Liver (tissue), 9 donors: ENCODE data around the gene MINK1. TPM values are rescaled to one million over a fixed set of nuclear protein-coding genes. Genes with fewer than 3 reads are reported as not detected.

Experiments
- DNase-seq: peaks from one replicate; pipeline ENCODE4 v3.0.0-alpha.2; 2017; ENCODE audit warnings: low spot score
- H3K27ac ChIP-seq, 2 donors: one replicate each; pipeline ENCODE4 v1.7.0; 2013; ENCODE audit warnings: inconsistent platforms in 2 of 2, low read length in 2 of 2, control low read depth in 1 of 2, low read depth in 1 of 2, mild to moderate bottlenecking in 1 of 2
- H3K27me3 ChIP-seq, 4 donors: one replicate each; pipeline versions ENCODE4 v1.6.1 to v1.7.0; 2013; ENCODE audit warnings: low read length in 3 of 4, inconsistent platforms in 1 of 4, mild to moderate bottlenecking in 1 of 4, moderate library complexity in 1 of 4; ENCODE audit not compliant: control insufficient read depth in 4 of 4, insufficient read depth in 4 of 4
- H3K36me3 ChIP-seq, 4 donors: one replicate each; pipeline versions ENCODE4 v1.6.1 to v1.7.0; 2013; ENCODE audit warnings: low read length in 3 of 4, mild to moderate bottlenecking in 3 of 4, low read depth in 1 of 4, moderate library complexity in 1 of 4; ENCODE audit not compliant: control insufficient read depth in 4 of 4, insufficient read depth in 3 of 4
- H3K4me1 ChIP-seq, 4 donors: one replicate each; pipeline versions ENCODE4 v1.6.1 to v1.7.0; 2013; ENCODE audit warnings: low read length in 3 of 4, mild to moderate bottlenecking in 3 of 4, moderate library complexity in 1 of 4; ENCODE audit not compliant: control insufficient read depth in 4 of 4, insufficient read depth in 4 of 4
- H3K4me3 ChIP-seq, 3 donors: one replicate each; pipeline versions ENCODE4 v1.6.1 to v1.7.0; 2013; ENCODE audit warnings: low read length in 3 of 3, control low read depth in 1 of 3, low read depth in 1 of 3, mild to moderate bottlenecking in 1 of 3
- H3K9ac ChIP-seq, 2 donors: one replicate each; pipeline ENCODE4 v1.7.0; 2013; ENCODE audit warnings: low read length in 2 of 2, mild to moderate bottlenecking in 2 of 2, moderate library complexity in 2 of 2, control low read depth in 1 of 2, low read depth in 1 of 2
- H3K9me3 ChIP-seq, 4 donors: one replicate each; pipeline versions ENCODE4 v1.6.1 to v1.7.0; 2013; ENCODE audit warnings: low read length in 3 of 4; ENCODE audit not compliant: control insufficient read depth in 4 of 4
- CTCF ChIP-seq: fragments of 150-350 bp; IDR thresholded peaks from 2 replicates; pipeline ENCODE4 v1.5.1; 2017; ENCODE audit warnings: improper control_type of control experiment, low read depth, low read length; ENCODE audit not compliant: missing input control
- EGR1 ChIP-seq, 2 donors: IDR thresholded peaks; 2 replicates each; pipeline ENCODE4 v1.6.1; 2016 to 2018; ENCODE audit warnings: antibody characterized with exemption in 2 of 2, low read depth in 2 of 2
- FOXA1 ChIP-seq: IDR thresholded peaks from 2 replicates; pipeline ENCODE4 v1.6.1; 2016; ENCODE audit warnings: antibody characterized with exemption
- FOXA2 ChIP-seq: IDR thresholded peaks from 2 replicates; pipeline ENCODE4 v1.6.1; 2016; ENCODE audit warnings: antibody characterized with exemption
- GABPA ChIP-seq, 2 donors: IDR thresholded peaks in 1 of 2; conservative IDR thresholded peaks in 1 of 2; 2 replicates each; pipeline ENCODE4 v1.6.1; 2016; ENCODE audit warnings: antibody characterized with exemption in 2 of 2, mild to moderate bottlenecking in 1 of 2, moderate library complexity in 1 of 2
- HNF4A ChIP-seq, 2 donors: conservative IDR thresholded peaks; 2 replicates each; pipeline ENCODE4 v1.6.1; 2016; ENCODE audit warnings: antibody characterized with exemption in 2 of 2, mild to moderate bottlenecking in 2 of 2
- HNF4G ChIP-seq: IDR thresholded peaks from 2 replicates; pipeline ENCODE4 v1.6.1; 2016; ENCODE audit warnings: antibody characterized with exemption
- JUND ChIP-seq, 2 donors: IDR thresholded peaks; 2 replicates each; pipeline ENCODE4 v1.6.1; 2016; ENCODE audit warnings: antibody characterized with exemption in 2 of 2
- MAX ChIP-seq: IDR thresholded peaks from 2 replicates; pipeline ENCODE4 v1.6.1; 2016; ENCODE audit warnings: antibody characterized with exemption
- NR2F2 ChIP-seq: IDR thresholded peaks from 2 replicates; pipeline ENCODE4 v1.6.1; 2016; ENCODE audit warnings: antibody characterized with exemption
- RAD21 ChIP-seq, 2 donors: IDR thresholded peaks; 2 replicates each; pipeline ENCODE4 v1.6.1; 2016; ENCODE audit warnings: antibody characterized with exemption in 2 of 2, mild to moderate bottlenecking in 2 of 2
- REST ChIP-seq: IDR thresholded peaks from 2 replicates; pipeline ENCODE4 v1.6.1; 2016; ENCODE audit warnings: antibody characterized with exemption, mild to moderate bottlenecking
- RXRA ChIP-seq, 2 donors: IDR thresholded peaks; 2 replicates each; pipeline ENCODE4 v1.6.1; 2017 to 2018; ENCODE audit warnings: antibody characterized with exemption in 2 of 2, mild to moderate bottlenecking in 1 of 2
- SP1 ChIP-seq: IDR thresholded peaks from 2 replicates; pipeline ENCODE4 v1.6.1; 2018; ENCODE audit warnings: antibody characterized with exemption, mild to moderate bottlenecking
- ZBTB33 ChIP-seq: IDR thresholded peaks from 2 replicates; pipeline ENCODE4 v1.6.1; 2016; ENCODE audit warnings: antibody characterized with exemption
- WGBS: extraction: QIAGEN DNeasy Blood & Tissue Kit; methylation state at CpG from one replicate; pipeline ENCODE4 v1.1.7; 2013; 5-methylcytosine and 5-hydroxymethylcytosine counted together
- polyA plus RNA-seq, 2 donors: library from polyadenylated mRNA; stranded (reverse) in 1 of 2; unstranded in 1 of 2; fragments of 200-250 nt in 1 of 2; fragments of >200 nt in 1 of 2; fragmentation: Nextera tagmentation in 1 of 2; extraction: Ambion mirVana in 1 of 2; gene quantifications; one replicate each; pipeline versions ENCODE4 v1.2.1 to v1.2.3, GENCODE V29; 2013 to 2015
- total RNA-seq, 2 donors: library from RNA; depleted of rRNA; stranded (reverse); fragments of >200 nt; gene quantifications; one replicate each; pipeline ENCODE4 v1.2.3, GENCODE V29; 2014
- donor health status: healthy.
- donor health status: healthy.
- donor health status: healthy.
- donor health status: healthy.
- donor health status: healthy.

The MINK1 gene
- total and polyA plus RNA-seq, 4 donors, result 6.9 to 30.6 (median 21.1) TPM

GRCh38 chr17:4836221-4836620 lies 3.1 kb downstream of the MINK1 start:
- Histone ChIP-seq H3K4me1 (peaks cover 12 to 39% (median 27%) of the 10 kb centered on the region in 4 donors), H3K27me3 (no peaks in the 10 kb centered on the region), H3K4me3 (no peak overlapping the region), H3K9me3 (no peaks in the 10 kb centered on the region), H3K27ac (no peak overlapping the region), H3K9ac (no peak overlapping the region), H3K36me3 (no peaks in the 10 kb centered on the region)
- WGBS, result 88% methylated on average over 4 of the region's 4 CpGs
- TF ChIP-seq JUND (IDR thresholded peaks at IDR 0.05), result no peak
- TF ChIP-seq HNF4A (conservative IDR thresholded peaks at IDR 0.05), result no peak
- TF ChIP-seq SP1, result no peak
- no peak for TF ChIP-seq HNF4G
- TF ChIP-seq GABPA (IDR thresholded peaks at IDR 0.05 in 1 of 2, conservative IDR thresholded peaks at IDR 0.05 in 1 of 2), result no peak
- TF ChIP-seq REST, result no peak
- TF ChIP-seq RXRA (IDR thresholded peaks at IDR 0.05), result no peak
- TF ChIP-seq CTCF, result no peak
- no peak for TF ChIP-seq EGR1 (IDR thresholded peaks at IDR 0.05; ENCODE audit: low read depth in 2 of 2)
- TF ChIP-seq FOXA1, result no peak
- TF ChIP-seq FOXA2, result no peak
- no peak for DNase-seq

GRCh38 chr17:4837471-4838308 lies 4.5 kb downstream of the MINK1 start:
- TF ChIP-seq RAD21 (IDR thresholded peaks at IDR 0.05) (no peak), HNF4A (conservative IDR thresholded peaks at IDR 0.05) (no peak), FOXA2 (no peak), GABPA (IDR thresholded peaks at IDR 0.05 in 1 of 2, conservative IDR thresholded peaks at IDR 0.05 in 1 of 2) (no peak), EGR1 (IDR thresholded peaks at IDR 0.05; ENCODE audit: low read depth in 2 of 2) (no peak), CTCF (no peak), RXRA (IDR thresholded peaks at IDR 0.05) (no peak), NR2F2 (no peak), MAX (no peak), JUND (IDR thresholded peaks at IDR 0.05) (no peak), ZBTB33 (no peak)
- no peak for DNase-seq
- H3K4me1 ChIP-seq, result peaks cover 12 to 37% (median 27%) of the 10 kb centered on the region in 4 donors
- no peak overlapping the region for H3K4me3 ChIP-seq
- WGBS, result 79% methylated on average over 13 of the region's 13 CpGs
- no peaks in the 10 kb centered on the region for H3K36me3 ChIP-seq
- no peak overlapping the region for H3K27ac ChIP-seq
- H3K9me3 ChIP-seq, result no peaks in the 10 kb centered on the region
- H3K9ac ChIP-seq, result no peak overlapping the region
- H3K27me3 ChIP-seq, result no peaks in the 10 kb centered on the region
